SKM-1 (cell line): ENCODE results near the gene IPMK.
"Not testable (repeated sequence)": the region's sequence is repeated elsewhere in the genome, so short reads cannot be mapped to it uniquely, and the experiment has no call there.

Experiments
- DNase-seq: peaks from one replicate; lab custom pipeline; 2025; ENCODE audit not compliant: unreplicated experiment; lab: John Stamatoyannopoulos, UW

IPMK gene

DNA sequence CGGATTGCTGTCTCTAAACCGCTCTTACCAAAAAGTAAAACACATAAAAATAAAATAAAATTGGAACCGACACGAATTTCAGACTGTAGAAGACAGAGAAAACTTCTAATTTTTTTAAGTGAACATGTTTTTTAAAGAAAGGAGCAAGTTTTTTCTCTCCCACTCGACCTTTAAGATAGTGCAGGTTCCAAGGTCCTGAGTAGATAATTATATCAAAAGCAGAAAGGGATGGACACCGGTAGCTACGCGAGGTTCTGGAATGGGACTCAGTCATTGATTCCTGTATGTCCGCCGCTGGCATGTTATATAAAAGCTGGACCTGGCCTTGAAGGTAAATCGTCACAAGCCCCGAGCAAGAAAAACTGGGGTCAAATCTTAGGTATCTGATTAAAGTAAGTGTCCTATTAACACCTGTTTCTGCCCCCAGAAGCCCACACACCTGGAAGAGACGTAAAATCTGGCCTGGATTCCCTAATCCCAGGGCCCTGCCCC, 806 bp upstream of the IPMK start:
- peak; percentile 78 for DNase-seq

DNA sequence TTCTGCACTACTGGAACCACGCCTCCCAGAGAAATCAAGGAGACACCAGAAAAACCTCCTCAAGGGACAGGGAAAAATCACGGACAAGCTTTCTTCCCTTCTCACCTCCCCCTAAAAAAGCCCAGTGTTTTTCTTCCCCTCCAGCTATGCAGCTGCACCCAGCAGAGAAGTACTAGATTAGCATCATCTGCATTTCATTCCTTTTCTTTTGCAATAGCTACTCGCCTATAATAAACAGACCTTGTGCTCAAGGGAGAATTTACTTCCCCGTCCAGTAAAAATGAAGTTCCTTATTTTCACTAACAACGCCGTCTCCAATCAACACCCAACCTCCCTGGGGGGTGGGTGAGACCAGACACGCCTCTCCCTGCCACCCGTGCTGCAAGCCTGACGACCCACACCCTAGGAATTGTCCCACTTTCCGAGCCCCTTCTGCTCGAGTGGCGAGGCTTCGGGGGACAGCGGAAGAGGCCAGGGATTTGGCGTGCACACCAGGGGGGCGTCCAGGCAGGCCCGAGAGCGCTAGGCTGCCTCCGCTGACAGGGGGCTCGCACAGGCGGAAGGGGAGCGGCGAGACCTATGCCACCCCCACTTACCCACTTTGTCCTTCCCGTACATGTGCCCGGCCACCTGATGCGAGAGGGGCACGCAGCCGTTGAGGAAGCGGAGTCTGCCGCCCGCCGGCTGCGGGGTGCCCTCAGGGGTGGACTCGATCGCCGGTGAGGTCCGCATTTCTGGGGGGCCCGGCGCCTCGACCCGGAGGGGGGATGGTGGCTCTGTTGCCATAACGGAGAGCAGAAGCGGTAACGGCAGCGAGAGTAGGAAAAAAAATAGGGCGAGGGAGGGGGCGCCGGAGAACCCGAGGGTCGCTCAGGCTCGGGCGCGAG, 625 bp downstream of the IPMK start:
- DNase-seq, result peak; percentile 87

DNA sequence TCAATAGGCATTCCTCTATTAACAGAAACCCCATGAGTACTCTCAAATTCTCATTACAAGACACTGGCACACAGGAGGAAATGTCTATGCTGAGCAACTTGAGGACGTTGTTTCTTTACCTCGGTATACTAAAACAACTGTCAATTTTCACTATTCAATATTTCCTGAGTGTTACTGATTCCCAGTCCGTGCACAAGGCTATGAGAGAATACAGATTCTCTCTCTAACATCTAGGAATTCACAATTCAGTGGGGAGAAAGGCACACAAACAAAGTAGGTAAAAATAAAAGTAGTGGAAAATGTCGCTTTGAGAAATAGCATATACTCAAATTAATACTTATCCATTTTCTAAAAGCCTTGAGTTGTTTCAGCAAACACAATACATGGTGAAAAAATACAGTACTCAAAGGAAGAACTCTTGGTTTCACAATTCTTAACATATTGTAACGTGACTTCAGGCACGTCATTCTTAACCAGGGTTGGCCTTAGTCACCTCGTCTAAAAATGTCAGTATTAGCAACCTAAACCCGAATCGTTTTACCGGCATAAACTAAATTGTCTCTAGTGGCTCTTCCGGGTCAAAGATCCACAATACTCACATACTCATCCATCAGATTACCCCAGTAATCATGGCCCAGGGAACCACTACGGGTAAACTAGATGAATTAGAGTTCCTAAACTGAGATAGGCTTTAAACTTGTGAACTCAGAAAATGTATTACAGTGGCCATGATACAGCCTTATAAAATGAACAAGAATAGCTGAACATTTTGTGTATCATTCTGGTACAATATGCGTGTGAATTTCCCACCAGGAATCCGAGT, 1.5 kb downstream of the IPMK start:
- DNase-seq, result peak; percentile 54

DNA sequence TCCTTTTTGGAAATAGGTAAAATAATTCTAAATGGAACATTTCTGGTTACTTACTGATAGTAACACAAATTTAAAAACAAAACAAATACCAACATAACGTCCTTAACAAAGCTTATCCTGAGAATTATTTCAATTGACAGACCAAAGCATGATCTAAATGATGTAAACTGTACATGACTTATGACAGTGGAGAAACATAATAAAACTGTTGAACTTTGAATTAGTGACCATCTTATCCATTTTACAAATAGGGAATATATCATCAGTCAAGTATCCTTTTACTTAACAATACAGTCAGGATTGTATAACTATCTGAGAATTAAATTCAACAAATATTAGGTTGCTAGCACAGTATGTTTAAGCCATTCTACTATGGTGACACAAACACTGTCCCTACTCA, 2.4 kb downstream of the IPMK start:
- no peak for DNase-seq

DNA sequence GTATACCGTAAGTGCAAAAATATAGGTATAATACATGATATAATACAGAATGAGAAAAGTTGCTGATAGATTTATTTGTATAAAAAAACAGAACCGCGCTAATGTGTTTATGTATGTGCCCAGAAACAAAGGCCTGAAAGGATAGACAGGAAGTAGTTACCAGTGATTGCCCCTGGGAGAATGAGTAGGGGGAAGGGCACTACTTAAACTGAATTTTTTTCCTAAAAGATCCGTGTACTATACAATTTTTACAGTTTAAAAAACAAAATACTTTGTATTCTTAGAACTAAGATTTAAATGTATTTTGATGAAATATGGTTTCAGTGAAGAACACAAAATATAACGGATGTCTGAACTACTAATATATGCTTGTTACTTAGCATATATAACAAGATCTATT, 2.9 kb downstream of the IPMK start:
- DNase-seq, result no peak

DNA sequence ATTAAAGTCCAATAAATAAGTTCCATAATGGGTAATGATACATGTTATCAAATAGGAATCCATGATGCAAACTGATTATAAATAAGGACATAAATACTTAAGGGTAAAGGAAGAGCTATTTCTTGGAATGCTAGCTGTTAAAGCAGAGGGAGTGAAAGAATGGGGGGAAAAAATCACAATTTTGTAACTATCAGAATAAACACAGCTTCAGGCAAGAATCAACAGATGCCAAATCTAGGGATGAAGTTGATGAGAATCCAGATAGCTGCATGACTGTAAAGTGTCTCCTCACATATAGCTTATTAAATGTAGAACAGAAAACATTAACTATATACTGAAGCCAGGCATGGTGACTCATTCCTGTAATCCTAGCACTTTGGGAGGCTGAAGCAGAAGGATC, 4.9 kb downstream of the IPMK start:
- no peak for DNase-seq

DNA sequence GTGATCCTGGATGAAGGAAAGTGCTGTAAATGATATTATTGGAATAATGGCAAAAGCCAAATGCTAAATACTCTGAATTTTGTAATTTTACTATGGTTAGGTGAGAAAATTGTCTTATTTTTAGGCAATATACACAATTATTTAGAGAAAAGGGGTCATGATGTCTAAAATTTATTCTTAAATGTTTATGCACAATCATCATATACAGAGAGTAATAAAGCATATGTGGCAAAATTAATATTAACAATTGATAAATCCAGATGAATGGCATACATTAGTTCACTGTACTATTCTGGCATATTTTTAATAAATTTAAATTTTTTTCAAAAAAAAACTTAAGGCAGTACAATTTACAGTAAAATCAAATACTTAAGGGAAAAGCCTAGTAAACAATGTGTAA, 7.4 kb downstream of the IPMK start:
- no peak for DNase-seq

DNA sequence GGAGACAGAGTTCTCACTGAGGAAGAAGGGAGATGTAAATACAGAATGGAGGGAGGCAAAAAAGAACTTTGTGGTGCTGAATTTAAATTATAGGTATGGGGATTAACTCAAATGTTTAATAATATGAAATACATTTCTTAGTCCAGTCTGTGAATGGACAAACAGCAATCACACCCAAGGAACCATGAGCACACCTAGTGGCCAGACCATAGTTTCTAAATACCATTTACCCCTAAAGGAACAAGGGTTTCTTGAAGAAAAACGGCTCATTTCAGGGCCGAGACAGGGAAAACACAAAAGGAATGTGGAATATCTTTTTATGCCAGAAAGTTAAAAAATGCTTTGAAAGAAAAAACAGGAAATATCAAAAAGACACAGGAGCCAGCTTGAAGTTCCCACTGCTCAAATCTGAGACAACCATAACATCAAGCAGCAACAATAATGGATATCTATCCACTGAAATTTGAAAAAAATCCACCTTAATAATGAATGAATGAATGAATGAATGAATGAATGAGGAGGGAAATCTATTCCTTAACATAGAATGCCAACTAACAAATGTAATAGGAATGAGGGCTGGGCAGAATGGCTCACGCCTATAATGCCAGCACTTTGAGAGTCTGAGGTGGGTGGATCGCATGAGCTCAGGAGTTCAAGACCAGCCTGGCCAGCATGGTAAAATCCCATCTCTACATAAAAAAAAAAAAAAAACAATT, 8.6 kb downstream of the IPMK start:
- no peak for DNase-seq

DNA sequence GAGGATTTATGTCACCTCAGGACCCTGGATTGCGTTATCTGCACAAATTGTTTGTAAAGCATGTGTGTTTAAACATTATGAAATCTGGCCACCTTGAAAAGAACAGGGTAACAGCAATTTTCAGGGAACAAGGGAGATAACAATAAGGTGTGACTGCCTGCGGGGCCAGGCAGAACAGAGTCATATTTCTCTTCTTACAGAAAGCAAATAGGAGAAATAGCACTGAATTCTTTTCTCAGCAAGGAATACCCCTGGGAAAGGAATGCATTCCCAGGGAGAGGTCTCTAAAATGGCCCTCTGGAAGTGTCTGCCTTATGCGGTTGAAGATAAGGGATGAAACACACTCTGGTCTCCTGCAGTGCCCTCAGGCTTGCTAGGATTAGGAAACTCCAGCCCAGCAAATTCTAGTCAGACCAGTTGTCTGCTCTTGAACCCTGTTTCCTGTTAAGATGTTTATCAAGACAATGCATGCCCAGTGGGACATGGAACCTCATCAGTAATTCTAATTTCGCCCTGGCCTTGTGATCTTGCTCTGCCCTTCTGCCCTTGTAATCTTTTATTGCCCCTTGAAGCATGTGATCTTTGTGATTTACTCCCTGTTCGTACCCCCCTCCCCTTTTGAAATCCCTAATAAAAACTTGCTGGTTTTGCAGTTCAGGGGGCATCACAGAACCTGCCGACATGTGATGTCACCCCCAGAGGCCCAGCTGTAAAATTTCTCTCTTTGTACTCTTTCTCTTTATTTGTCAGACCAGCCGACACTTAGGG, 11.5 kb downstream of the IPMK start:
- not testable (repeated sequence) for DNase-seq

DNA sequence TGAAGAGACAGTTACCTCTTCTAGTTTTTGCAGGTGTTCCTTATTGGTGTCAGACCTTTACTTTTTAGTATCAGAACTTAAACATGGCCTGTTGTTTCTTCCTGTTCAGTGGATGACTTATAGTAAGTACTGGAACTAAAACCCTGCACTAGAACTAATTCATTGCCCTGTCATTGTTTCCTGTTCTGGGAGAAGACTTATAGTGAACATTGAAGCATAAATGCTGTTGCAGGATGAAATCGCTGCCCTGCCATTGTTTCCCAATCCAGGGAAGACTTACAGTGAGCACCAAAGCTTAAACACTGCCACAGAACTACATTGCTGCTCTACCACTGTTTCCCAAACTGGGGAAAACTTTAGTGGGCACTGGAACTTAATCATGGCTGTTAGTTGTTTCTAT, 13.1 kb downstream of the IPMK start:
- no peak for DNase-seq

DNA sequence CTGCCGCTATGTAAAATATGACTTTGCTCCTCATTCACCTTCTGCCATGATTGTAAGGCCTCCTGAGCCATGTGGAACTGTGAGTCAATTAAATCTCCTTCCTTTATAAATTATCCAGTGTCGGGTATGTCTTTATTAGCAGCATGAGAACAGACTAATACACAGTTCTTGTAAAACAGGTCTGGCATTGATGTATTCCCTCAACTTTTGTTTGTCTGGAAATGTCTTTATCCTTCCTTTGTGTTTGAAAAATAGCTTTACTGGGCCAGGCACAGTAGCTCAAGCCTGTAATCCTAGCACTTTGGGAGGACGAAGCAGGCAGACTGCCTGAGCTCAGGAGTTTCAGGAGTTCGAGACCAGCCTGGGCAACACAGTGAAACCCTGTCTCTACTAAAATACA, 14.5 kb downstream of the IPMK start:
- no peak for DNase-seq

DNA sequence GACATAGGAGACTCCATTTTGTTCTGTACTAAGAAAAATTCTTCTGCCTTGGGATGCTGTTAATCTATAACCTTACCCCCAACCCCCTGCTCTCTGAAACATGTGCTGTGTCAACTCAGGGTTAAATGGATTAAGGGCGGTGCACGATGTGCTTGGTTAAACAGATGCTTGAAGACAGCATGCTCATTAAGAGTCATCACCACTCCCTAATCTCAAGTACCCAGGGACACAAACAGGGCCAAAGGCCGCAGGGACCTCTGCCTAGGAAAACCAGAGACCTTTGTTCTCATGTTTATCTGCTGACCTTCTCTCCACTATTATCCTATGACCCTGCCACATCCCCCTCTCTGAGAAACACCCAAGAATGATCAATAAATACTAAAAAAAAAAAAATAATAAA, 23.0 kb downstream of the IPMK start:
- DNase-seq, result not testable (repeated sequence)

DNA sequence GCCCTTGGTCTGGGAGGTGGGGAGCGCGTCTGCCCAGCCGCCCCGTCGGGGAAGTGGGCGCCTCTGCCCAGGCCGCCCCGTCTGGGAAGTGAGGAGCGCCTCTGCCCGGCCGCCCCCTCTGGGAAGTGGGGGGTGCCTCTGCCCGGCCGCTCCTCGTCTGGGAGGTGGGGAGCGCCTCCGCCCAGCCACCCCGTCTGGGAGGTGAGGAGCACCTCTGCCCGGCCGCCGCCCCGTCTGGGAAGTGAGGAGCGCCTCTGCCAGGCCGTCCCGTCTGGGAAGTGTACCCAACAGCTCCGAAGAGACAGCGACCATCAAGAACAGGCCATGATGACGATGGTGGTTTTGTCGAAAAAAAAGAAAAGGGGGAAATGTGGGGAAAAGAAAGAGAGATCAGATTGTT, 23.5 kb downstream of the IPMK start:
- DNase-seq, result not testable (repeated sequence)

DNA sequence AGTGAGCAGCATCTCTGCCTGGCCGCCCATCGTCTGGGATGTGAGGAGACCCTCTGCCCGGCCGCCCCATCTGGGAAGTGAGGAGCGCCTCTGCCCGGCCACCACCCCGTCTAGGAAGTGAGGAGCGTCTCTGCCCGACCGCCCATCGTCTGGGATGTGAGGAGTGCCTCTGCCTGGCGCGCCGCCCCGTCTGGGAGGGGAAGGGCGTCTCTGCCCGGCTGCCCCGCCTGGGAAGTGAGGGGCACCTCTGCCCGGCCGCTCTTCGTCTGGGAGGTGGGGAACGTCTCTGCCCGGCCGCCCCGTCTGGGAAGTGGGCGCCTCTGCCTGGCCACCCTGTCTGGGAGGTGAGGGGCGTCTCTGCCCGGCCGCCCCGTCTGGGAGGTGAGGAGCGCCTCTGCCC, 23.9 kb downstream of the IPMK start:
- not testable (repeated sequence) for DNase-seq

DNA sequence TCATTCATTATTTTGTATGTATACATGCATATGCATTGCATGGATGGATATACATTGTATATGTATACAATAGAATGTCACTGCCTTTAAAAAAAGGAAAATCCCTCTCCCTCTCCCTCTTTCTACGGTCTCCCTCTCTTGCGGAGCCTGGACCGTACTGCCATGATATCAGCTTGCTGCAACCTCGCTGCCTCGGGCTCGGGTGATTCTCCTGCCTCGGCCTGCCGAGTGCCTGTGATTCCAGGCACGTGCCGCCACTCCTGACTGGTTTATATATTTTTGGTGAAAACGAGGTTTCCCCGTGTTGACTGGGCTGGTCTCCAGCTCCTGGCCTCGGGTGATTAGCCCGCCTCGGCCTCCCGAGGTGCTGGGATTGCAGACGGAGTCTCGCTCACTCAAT, 24.4 kb downstream of the IPMK start:
- no peak for DNase-seq

DNA sequence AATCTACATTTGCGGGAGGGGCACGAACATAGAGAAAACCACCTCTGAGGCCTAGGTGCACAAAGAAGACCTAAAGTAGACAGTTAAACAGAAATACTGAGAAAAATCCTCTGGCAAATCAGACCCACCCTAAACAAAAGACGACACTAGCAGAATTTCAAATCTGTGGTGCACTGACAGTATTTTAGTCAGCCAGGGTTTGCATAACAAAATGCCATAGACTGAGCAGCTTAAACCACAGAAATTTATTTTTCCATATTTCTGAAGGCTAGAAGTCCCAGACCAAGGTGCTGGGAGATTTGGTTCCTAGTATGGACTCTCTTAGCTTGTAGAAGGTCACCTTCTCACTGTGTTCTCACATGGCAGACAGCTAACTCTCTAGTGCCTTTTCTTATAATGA, 26.3 kb downstream of the IPMK start:
- no peak for DNase-seq

DNA sequence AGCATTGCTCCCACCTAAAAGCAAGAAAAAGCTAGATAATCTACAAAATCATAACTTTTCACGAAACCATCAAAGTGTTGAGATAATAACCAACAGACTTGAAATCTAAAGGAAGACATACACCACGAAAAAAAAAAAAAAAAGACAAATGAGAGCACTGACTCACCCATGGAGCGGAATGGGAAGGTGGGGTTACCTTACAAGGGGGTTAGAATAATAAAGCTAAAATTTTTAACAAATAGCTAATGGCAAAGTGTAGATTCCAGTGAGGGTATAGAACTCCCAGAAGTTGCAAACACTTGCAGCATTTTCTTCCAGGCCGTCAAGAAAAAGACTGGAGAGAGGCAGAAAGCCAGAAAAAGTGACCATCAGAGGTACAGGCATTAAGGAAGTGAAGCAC, 27.2 kb downstream of the IPMK start:
- DNase-seq, result no peak

DNA sequence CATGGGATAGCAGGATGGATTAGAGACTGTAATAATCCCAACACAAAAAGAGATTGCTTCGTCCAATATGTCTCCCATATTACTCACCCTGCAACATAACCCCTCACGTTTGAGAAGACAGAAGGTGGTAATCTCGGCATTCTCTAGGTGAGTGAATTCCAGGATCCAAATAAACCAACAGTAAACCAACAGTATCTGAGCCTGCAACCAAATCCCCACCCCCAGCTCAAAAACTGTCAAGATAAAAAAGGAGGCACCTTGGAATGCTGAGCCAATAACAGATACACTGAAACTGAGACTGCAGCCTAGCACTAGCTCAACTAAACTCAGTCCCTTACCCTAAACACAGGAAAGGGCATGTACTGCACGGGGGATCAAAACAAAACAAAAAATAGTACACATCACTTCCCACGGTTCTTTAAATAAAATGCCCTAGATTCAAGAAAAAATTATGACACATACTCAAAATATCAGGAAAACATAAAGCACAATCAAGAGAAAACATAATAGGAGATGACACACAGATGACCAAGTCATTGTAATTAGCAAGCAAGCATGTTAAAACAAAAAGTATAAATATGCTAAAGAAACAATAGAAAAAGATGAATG, 28.0 kb downstream of the IPMK start:
- no peak for DNase-seq

DNA sequence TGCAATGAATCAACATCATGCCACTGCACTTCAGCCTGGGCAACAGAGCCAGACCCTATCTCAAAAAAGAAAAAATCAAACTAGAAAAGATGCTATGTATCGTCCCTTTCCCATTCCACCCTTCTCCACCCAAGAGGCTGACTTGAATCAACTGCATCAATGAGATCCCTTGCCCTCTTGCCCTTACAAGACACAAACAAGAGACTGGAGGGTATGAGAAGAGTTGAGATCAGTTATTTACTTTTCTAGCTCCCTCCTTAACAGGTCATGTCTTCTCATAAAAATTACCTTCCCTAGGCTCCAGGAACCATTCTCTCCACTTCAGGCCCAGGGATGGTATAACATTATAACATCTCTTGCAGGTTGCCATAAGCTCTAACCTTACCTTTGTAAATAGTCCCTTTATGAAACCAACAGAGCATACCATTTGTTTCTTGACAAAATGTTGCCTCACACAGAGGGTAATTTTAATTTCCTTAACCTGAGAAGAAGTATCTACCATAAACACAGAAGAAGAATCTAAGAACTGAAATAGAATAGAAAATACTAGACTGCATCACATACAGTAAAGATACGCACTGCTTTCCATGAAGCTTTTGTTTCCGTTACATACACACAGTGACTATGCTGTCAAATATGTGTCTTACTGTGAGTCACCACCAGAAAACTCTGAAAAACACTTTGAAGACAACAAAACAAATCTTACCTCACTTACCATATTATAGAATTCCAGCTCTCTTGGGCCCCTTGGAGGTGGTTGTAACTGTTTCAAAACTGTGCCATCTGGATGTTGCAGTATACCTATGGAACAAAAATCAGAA, 30.5 kb downstream of the IPMK start:
- DNase-seq, result no peak
